Measurements from ENCODE around the gene FSD1.
"Not testable (repeated sequence)": the region's sequence is repeated elsewhere in the genome, so short reads cannot be mapped to it uniquely, and the experiment has no call there.

The FSD1 gene

GRCh38 chr19:4286141-4286540 is 18.3 kb upstream of the FSD1 start:
- DNase-seq = not testable (repeated sequence)

- DNase-seq = no peak
Observed at GRCh38 chr19:4288091-4288777, 16.2 kb upstream of the FSD1 start.

- DNase-seq = no peak
Observed at GRCh38 chr19:4291184-4291732, 13.1 kb upstream of the FSD1 start.

GRCh38 chr19:4292515-4292914 is 11.9 kb upstream of the FSD1 start:
- DNase-seq = no peak

- no peak for DNase-seq
Observed at GRCh38 chr19:4294389-4294788, 10.0 kb upstream of the FSD1 start.

GRCh38 chr19:4295972-4296771 is 8.2 kb upstream of the FSD1 start:
- DNase-seq = no peak

- DNase-seq = no peak
Observed at GRCh38 chr19:4297901-4298809, 6.2 kb upstream of the FSD1 start.

- DNase-seq = no peak
Observed at GRCh38 chr19:4298810-4299550, 5.4 kb upstream of the FSD1 start.

GRCh38 chr19:4300589-4300988 is 3.8 kb upstream of the FSD1 start:
- DNase-seq = no peak

GRCh38 chr19:4301590-4302242 is 2.7 kb upstream of the FSD1 start:
- no peak for DNase-seq

GRCh38 chr19:4302243-4302640 is 2.2 kb upstream of the FSD1 start, which contains the start of gene TMIGD2:
TMIGD2 (minus strand) TSS chr19:4302389; CDS start chr19:4302385, 4 bp downstream.
- DNase-seq = no peak

GRCh38 chr19:4303819-4304537 is 420 bp upstream of the FSD1 start:
- no peak for DNase-seq

GRCh38 chr19:4305257-4305612 is 837 bp downstream of the FSD1 start:
- DNase-seq = no peak

GRCh38 chr19:4305659-4306058 is 1.3 kb downstream of the FSD1 start:
- no peak for DNase-seq

GRCh38 chr19:4310247-4311121 is 6.1 kb downstream of the FSD1 start:
- DNase-seq = no peak

- no peak for DNase-seq
Observed at GRCh38 chr19:4313847-4314490, 9.6 kb downstream of the FSD1 start.

GRCh38 chr19:4316956-4317355 is 12.6 kb downstream of the FSD1 start:
- no peak for DNase-seq

GRCh38 chr19:4318460-4318859 is 14.1 kb downstream of the FSD1 start:
- no peak for DNase-seq

- DNase-seq = no peak
Observed at GRCh38 chr19:4319067-4319718, 14.8 kb downstream of the FSD1 start.
